NB4 (cell line): ENCODE data around the gene PMEPA1.

ENCODE experiments used
- MYC ChIP-seq: IDR thresholded peaks from 2 replicates; pipeline ENCODE4 v1.6.1; 2011; ENCODE audit warnings: low read depth, low read length
- POLR2A ChIP-seq: IDR thresholded peaks from 2 replicates; pipeline ENCODE4 v1.6.1; 2011; ENCODE audit warnings: mild to moderate bottlenecking; ENCODE audit not compliant: insufficient read length; ENCODE audit errors: extremely low read depth

DNA sequence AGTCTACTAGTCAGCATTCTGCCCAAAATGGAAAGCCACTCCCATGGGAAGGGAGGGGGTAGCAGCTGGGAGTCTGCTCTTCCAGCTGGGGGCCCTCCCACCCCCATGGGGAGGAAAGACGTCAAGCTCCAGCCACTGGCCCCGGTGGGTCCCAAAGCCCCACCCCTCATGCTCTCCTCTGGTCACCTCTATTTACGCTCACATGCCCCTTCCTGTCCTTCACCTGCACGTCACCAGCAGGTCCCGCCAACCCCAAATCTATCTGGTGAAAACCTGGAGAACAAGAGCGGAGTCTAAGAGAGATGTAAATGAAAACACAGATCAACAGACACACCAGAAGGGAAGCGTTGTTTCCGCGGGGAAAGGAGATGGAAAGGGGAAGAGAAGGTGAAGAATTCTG is 59.5 kb downstream of the PMEPA1 start:
- no peak for TF ChIP-seq POLR2A
- TF ChIP-seq MYC, result no peak
